Right atrium auricular region (tissue), 2 donors: ENCODE data around the gene CACNA1B. TPM values are rescaled to one million over a fixed set of nuclear protein-coding genes. Genes with fewer than 3 reads are reported as not detected.
A peak's percentile ranks its signal among the peaks of the same experiment; 100 is the strongest.

Source experiments
- DNase-seq: peaks from one replicate; pipeline ENCODE4 v3.0.0-alpha.2; 2019; ENCODE audit warnings: low spot score
- H3K27ac ChIP-seq, 2 donors: fragments of 200-600 bp; sonication (generic); 1 replicate in 1 of 2; 2 replicates in 1 of 2; pipeline ENCODE4 v1.5.1; 2016 to 2019
- H3K27me3 ChIP-seq, 2 donors: fragments of 200-600 bp; sonication (generic); one replicate each; pipeline versions ENCODE4 v1.5.1 to v1.6.0; 2017 to 2019
- H3K36me3 ChIP-seq: fragments of 200-600 bp; sonication (generic); one replicate; pipeline ENCODE4 v1.5.1; 2016
- H3K4me1 ChIP-seq, 2 donors: fragments of 200-600 bp; sonication (generic); one replicate each; pipeline versions ENCODE4 v1.5.1 to v1.6.0; 2017 to 2019
- H3K4me3 ChIP-seq, 2 donors: fragments of 200-600 bp; sonication (generic); 1 replicate in 1 of 2; 2 replicates in 1 of 2; pipeline ENCODE4 v1.5.1; 2017 to 2019; ENCODE audit warnings: mild to moderate bottlenecking in 1 of 2, moderate library complexity in 1 of 2
- H3K9me3 ChIP-seq, 2 donors: fragments of 200-600 bp; sonication (generic); one replicate each; pipeline ENCODE4 v1.5.1; 2019
- CTCF ChIP-seq, 2 donors: fragments of 200-600 bp; sonication (generic); IDR thresholded peaks; one replicate each; pipeline ENCODE4 v1.5.1; 2019; ENCODE audit warnings: antibody characterized with exemption in 2 of 2
- total RNA-seq, 2 donors: library from RNA; depleted of rRNA; stranded (reverse); fragments of >200 nt; gene quantifications; one replicate each; pipeline ENCODE4 v1.1.0, GENCODE V29; 2016

The CACNA1B gene
- total RNA-seq, 2 donors from 2014 or later: 0.04 to 0.41 TPM

- TF ChIP-seq CTCF (IDR thresholded peaks at IDR 0.05): no peak
- no peak for DNase-seq
- H3K36me3 ChIP-seq: no peaks in the 10 kb centered on the region
- H3K4me1 ChIP-seq: no peaks in the 10 kb centered on the region
- no peak overlapping the region for H3K4me3 ChIP-seq
- no peaks in the 10 kb centered on the region for H3K9me3 ChIP-seq
- no peak overlapping the region for H3K27ac ChIP-seq
- H3K27me3 ChIP-seq: no peaks in the 10 kb centered on the region
Observed at GRCh38 chr9:138072897-138073296, 195.3 kb downstream of the CACNA1B start.

GRCh38 chr9:138073408-138073807 lies 195.8 kb downstream of the CACNA1B start:
- Histone ChIP-seq H3K4me3 (no peak overlapping the region), H3K27ac (no peak overlapping the region), H3K4me1 (no peaks in the 10 kb centered on the region), H3K9me3 (no peaks in the 10 kb centered on the region), H3K36me3 (no peaks in the 10 kb centered on the region), H3K27me3 (no peaks in the 10 kb centered on the region)
- no peak for DNase-seq
- no peak for TF ChIP-seq CTCF (IDR thresholded peaks at IDR 0.05)

- TF ChIP-seq CTCF (IDR thresholded peaks at IDR 0.05): no peak
- Histone ChIP-seq H3K36me3 (no peaks in the 10 kb centered on the region), H3K4me1 (no peaks in the 10 kb centered on the region), H3K9me3 (no peaks in the 10 kb centered on the region), H3K27ac (no peak overlapping the region), H3K4me3 (no peak overlapping the region), H3K27me3 (no peaks in the 10 kb centered on the region)
- no peak for DNase-seq
Observed at GRCh38 chr9:138073808-138074207, 196.2 kb downstream of the CACNA1B start.

GRCh38 chr9:138074516-138074915 lies 196.9 kb downstream of the CACNA1B start:
- peak; percentile 44 for DNase-seq
- H3K4me3 ChIP-seq: no peak overlapping the region
- no peak overlapping the region for H3K27ac ChIP-seq
- H3K9me3 ChIP-seq: no peaks in the 10 kb centered on the region
- no peaks in the 10 kb centered on the region for H3K36me3 ChIP-seq
- no peaks in the 10 kb centered on the region for H3K27me3 ChIP-seq
- no peaks in the 10 kb centered on the region for H3K4me1 ChIP-seq
- no peak for TF ChIP-seq CTCF (IDR thresholded peaks at IDR 0.05)

GRCh38 chr9:138075496-138075895 lies 197.9 kb downstream of the CACNA1B start:
- Histone ChIP-seq H3K4me1 (no peaks in the 10 kb centered on the region), H3K36me3 (no peaks in the 10 kb centered on the region), H3K27me3 (no peaks in the 10 kb centered on the region), H3K9me3 (no peaks in the 10 kb centered on the region), H3K4me3 (no peak overlapping the region), H3K27ac (no peak overlapping the region)
- DNase-seq: peak; percentile 38
- TF ChIP-seq CTCF (IDR thresholded peaks at IDR 0.05): no peak

GRCh38 chr9:138075961-138076649 lies 198.5 kb downstream of the CACNA1B start:
- H3K9me3 ChIP-seq: no peaks in the 10 kb centered on the region
- no peak for TF ChIP-seq CTCF (IDR thresholded peaks at IDR 0.05)
- H3K27me3 ChIP-seq: no peaks in the 10 kb centered on the region
- H3K36me3 ChIP-seq: no peaks in the 10 kb centered on the region
- H3K4me1 ChIP-seq: no peaks in the 10 kb centered on the region
- H3K4me3 ChIP-seq: no peak overlapping the region
- no peak overlapping the region for H3K27ac ChIP-seq
- DNase-seq: peak; percentile 44
